AG04449 (cell line): ENCODE results near the gene SLC12A8.

ENCODE experiments used
- CTCF ChIA-PET: fragments of 350-600 bp; formaldehyde crosslinking; extraction: SDS; loops from one replicate; lab custom pipeline; 2021; ENCODE audit warnings: antibody characterized with exemption; lab: Yijun Ruan, JAX
- POLR2A ChIA-PET: fragments of 400-600, 350-600 bp; formaldehyde crosslinking; extraction: SDS; loops from one replicate; lab custom pipeline; 2020; ENCODE audit warnings: antibody characterized with exemption, inconsistent platforms; lab: Yijun Ruan, JAX
- DNase-seq: peaks from one replicate; pipeline ENCODE4 v3.0.0-alpha.2; 2010; ENCODE audit warnings: low read depth, low spot score
- H3K4me3 ChIP-seq: 2 replicates; pipeline ENCODE4 v1.5.1; 2011; ENCODE audit warnings: low read depth, mild to moderate bottlenecking, control low read depth, low read length
- TF ChIP-seq, protein P1 (sequence below): IDR thresholded peaks from one replicate; pipeline ENCODE4 v1.5.1; 2011; ENCODE audit warnings: mild to moderate bottlenecking, moderate library complexity, low read length, control low read depth, inconsistent platforms; ENCODE audit not compliant: insufficient read depth; ENCODE audit errors: missing control alignments

The SLC12A8 gene

DNA sequence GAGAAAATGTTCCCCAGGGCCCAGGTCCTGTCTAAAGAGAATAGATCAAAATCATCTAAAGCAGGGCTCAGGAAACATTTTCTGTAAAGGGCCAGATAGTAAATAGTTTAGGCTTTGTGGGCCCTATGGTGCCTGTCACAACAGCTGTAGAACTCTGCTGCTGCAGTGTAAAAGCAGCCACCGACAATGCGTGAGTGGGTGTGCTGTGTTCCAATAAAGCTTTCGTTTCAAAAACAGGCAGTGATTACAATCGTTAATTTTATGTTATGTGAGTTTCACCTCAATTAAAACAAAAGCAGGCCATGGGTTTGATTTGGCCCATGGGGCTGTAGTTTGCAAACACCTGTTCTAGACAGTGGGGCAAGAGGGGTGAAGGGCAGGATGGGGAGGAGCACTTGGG lies 144.3 kb downstream of the SLC12A8 start:
- no peak for DNase-seq
- POLR2A ChIA-PET = no interaction called here
- CTCF ChIA-PET = no interaction called here

DNA sequence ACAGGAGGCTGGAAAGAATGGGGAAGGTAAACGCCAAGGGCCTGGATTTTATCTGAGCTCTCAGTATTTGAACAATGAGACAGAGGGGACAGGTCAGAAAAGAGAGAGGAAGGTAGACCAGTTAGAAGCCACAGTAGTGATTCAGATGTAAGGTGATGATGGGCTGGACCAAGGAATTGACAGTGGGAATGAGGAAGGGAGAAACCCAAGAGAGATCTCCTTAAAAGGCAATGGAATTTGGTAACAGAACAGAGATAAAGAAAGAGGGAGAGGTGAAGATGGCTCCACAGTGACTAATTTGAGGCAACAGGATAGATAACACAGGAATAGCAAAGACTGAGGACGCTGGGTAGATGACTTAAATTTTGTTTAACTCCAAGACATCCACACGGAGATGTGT lies 145.3 kb downstream of the SLC12A8 start:
- no peak overlapping the region for H3K4me3 ChIP-seq
- CTCF ChIA-PET = no interaction called here
- POLR2A ChIA-PET = no interaction called here
- TF ChIP-seq, protein P1, sequence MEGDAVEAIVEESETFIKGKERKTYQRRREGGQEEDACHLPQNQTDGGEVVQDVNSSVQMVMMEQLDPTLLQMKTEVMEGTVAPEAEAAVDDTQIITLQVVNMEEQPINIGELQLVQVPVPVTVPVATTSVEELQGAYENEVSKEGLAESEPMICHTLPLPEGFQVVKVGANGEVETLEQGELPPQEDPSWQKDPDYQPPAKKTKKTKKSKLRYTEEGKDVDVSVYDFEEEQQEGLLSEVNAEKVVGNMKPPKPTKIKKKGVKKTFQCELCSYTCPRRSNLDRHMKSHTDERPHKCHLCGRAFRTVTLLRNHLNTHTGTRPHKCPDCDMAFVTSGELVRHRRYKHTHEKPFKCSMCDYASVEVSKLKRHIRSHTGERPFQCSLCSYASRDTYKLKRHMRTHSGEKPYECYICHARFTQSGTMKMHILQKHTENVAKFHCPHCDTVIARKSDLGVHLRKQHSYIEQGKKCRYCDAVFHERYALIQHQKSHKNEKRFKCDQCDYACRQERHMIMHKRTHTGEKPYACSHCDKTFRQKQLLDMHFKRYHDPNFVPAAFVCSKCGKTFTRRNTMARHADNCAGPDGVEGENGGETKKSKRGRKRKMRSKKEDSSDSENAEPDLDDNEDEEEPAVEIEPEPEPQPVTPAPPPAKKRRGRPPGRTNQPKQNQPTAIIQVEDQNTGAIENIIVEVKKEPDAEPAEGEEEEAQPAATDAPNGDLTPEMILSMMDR = no peak
- no peak for DNase-seq

More for the DNA sequence above, 144.3 kb downstream of the SLC12A8 start:
- H3K4me3 ChIP-seq = no peak overlapping the region
- TF ChIP-seq, protein P1 = no peak

GRCh38 chr3:125062904-125063618 lies 149.5 kb downstream of the SLC12A8 start:
- peak; percentile 95 for DNase-seq
- POLR2A ChIA-PET = interaction anchor here (0.6 to 1.8 kb wide), 16 partner anchors 9 to 339 kb away, joined by 3 to 16 read pairs (median 4); no protein-coding TSS in a partner anchor
- CTCF ChIA-PET = interaction anchor here (0.7 to 1.3 kb wide), 3 partner anchors 11 to 132 kb away, joined by 3 read pairs; no protein-coding TSS in a partner anchor
- H3K4me3 ChIP-seq = no peak overlapping the region
- TF ChIP-seq, protein P1 = no peak

DNA sequence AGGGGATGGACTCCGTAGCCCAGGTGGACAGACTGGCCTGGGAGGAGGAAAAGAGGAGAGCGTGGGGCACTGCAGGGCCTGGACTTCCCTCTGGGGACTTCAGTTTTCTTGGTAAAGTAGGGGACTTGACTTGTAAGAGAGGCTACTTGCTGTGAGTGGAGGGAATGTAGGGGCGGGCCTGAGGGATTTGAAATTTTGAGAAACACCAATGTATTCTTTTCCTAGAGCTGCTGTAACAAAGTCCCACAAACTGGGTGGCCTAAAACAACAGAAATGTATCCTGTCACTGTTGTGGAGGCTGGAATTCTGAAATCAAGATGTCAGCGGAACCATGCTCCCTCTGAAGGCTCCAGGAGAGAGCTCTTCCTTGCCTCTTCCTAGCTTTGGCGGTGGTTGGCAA lies 150.9 kb downstream of the SLC12A8 start:
- TF ChIP-seq, protein P1 = no peak
- CTCF ChIA-PET = no interaction called here
- no peak overlapping the region for H3K4me3 ChIP-seq
- no peak for DNase-seq
- POLR2A ChIA-PET = interaction anchor here (0.7 kb wide), 1 partner anchor 47 kb away, joined by 3 read pairs; no protein-coding TSS in a partner anchor

- TF ChIP-seq, protein P1 = no peak
- CTCF ChIA-PET = no interaction called here
Observed at GRCh38 chr3:125061170-125061569, 151.4 kb downstream of the SLC12A8 start.

GRCh38 chr3:125059488-125060245 lies 152.9 kb downstream of the SLC12A8 start:
- TF ChIP-seq, protein P1 = no peak
- ChIA-PET CTCF (interaction anchor here (0.6 to 1.3 kb wide), 2 partner anchors 344 to 381 kb away, joined by 3 read pairs; no protein-coding TSS in a partner anchor), POLR2A (no interaction called here)
- H3K4me3 ChIP-seq = no peak overlapping the region
- DNase-seq = no peak

More at GRCh38 chr3:125061170-125061569, 151.4 kb downstream of the SLC12A8 start:
- POLR2A ChIA-PET = interaction anchor here (0.7 kb wide), 1 partner anchor 47 kb away, joined by 3 read pairs; no protein-coding TSS in a partner anchor
- DNase-seq = no peak
- no peak overlapping the region for H3K4me3 ChIP-seq
